OCI-LY1 (cell line): ENCODE results near the gene HTR5A.

ENCODE experiments used
- H2AFZ ChIP-seq: fragments of 200-600 bp; sonication (generic), shearing (Covaris generic); 2 replicates; pipeline ENCODE4 v1.6.0; 2014; ENCODE audit warnings: antibody characterized with exemption, mild to moderate bottlenecking, low read length
- H3F3A ChIP-seq: fragments of 200-600 bp; sonication (generic), shearing (Covaris generic); 2 replicates; pipeline ENCODE4 v1.6.0; 2014; ENCODE audit warnings: mild to moderate bottlenecking, antibody characterized with exemption, low read length, moderate library complexity; ENCODE audit not compliant: insufficient read depth
- H3K27ac ChIP-seq: fragments of 200-600 bp; sonication (generic); 2 replicates; pipeline ENCODE4 v1.5.1; 2014; ENCODE audit warnings: low read length, mixed run types, mild to moderate bottlenecking, low read depth; ENCODE audit not compliant: poor library complexity, severe bottlenecking
- H3K27me3 ChIP-seq: fragments of 200-600 bp; sonication (generic); 2 replicates; pipeline ENCODE4 v1.6.0; 2014; ENCODE audit warnings: antibody characterized with exemption, mild to moderate bottlenecking, low read length, moderate library complexity; ENCODE audit not compliant: insufficient read depth
- H3K36me3 ChIP-seq: fragments of 200-600 bp; sonication (generic); 2 replicates; pipeline ENCODE4 v1.6.1; 2014; ENCODE audit warnings: mild to moderate bottlenecking, antibody characterized with exemption, low read length, moderate library complexity, mixed read lengths; ENCODE audit not compliant: insufficient read depth
- H3K4me1 ChIP-seq: fragments of 200-600 bp; sonication (generic); 2 replicates; pipeline ENCODE4 v1.5.1; 2014; ENCODE audit warnings: mild to moderate bottlenecking, low read length, moderate library complexity; ENCODE audit not compliant: insufficient read depth, severe bottlenecking
- H3K4me2 ChIP-seq: fragments of 200-600 bp; sonication (generic), shearing (Covaris generic); 2 replicates; pipeline ENCODE4 v1.6.1; 2014; ENCODE audit warnings: low read length
- H3K4me3 ChIP-seq: fragments of 200-600 bp; sonication (generic); 2 replicates; pipeline ENCODE4 v1.5.1; 2014; ENCODE audit warnings: low read length, low read depth, mild to moderate bottlenecking, mixed read lengths; ENCODE audit not compliant: poor library complexity, severe bottlenecking
- H3K79me2 ChIP-seq: fragments of 200-600 bp; shearing (Covaris generic); 2 replicates; pipeline ENCODE4 v1.6.1; 2016; ENCODE audit warnings: mixed run types, low read length, mixed read lengths; ENCODE audit not compliant: insufficient read depth
- H3K9ac ChIP-seq: fragments of 200-600 bp; sonication (generic), shearing (Covaris generic); 2 replicates; pipeline ENCODE4 v1.6.1; 2014; ENCODE audit warnings: mild to moderate bottlenecking, low read length, mixed read lengths
- H3K9me2 ChIP-seq: fragments of 200-600 bp; sonication (generic), shearing (Covaris generic); 2 replicates; pipeline ENCODE4 v1.6.1; 2014; ENCODE audit warnings: low read depth, mild to moderate bottlenecking, low read length, mixed read lengths
- H3K9me3 ChIP-seq: fragments of 200-600 bp; shearing (Covaris generic); 2 replicates; pipeline ENCODE4 v1.6.1; 2014; ENCODE audit warnings: low read length, mixed read lengths
- H4K20me1 ChIP-seq: fragments of 200-600 bp; sonication (generic), shearing (Covaris generic); 2 replicates; pipeline ENCODE4 v1.6.0; 2016; ENCODE audit warnings: mild to moderate bottlenecking, low read length; ENCODE audit not compliant: insufficient read depth
- EZH2 ChIP-seq: fragments of 200-600 bp; sonication (generic), shearing (Covaris generic); IDR thresholded peaks from 2 replicates; pipeline ENCODE4 v1.8.0; 2017; ENCODE audit warnings: borderline replicate concordance, mixed run types, mild to moderate bottlenecking, antibody characterized with exemption, low read length, moderate library complexity, mixed read lengths
- TF ChIP-seq, protein P1 (sequence below): fragments of 200-600 bp; sonication (generic), shearing (Covaris generic); IDR thresholded peaks from 2 replicates; pipeline ENCODE4 v1.5.1; 2017; ENCODE audit warnings: mild to moderate bottlenecking, antibody characterized with exemption, low read length, moderate library complexity, mixed read lengths

The HTR5A gene

DNA sequence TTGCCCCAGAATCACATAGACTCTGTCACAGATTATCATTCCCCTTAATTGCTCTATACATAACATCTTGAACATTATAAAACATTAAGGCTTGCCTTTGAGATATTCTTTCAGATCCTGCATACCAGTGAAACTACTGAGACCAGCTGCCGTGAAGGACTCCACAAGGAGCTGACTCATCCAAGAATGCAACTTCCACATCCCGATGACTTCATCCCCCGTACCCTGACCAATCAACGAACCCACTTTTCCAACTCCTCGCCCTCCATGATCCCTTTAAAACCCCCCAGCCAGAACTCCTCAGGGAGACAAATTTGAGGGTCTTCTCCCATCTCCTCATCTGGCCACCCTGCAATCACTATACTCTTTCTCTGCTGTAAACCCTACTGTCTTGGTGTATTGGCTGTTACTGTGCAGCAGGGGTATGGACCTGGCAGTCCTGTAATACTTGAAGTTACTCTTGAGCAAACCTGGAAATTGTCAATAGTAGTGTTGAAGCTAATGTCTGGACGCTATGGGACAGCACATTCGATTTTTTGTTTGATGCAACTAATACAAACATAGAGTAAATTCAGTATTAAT, 49.8 kb downstream of the HTR5A start:
- no peaks in the 10 kb centered on the region for H3K36me3 ChIP-seq
- no peaks in the 10 kb centered on the region for H3K4me1 ChIP-seq
- H3K9me3 ChIP-seq, result 0 out of 2 replicates have a peak, but pooled peaks cover 6% of the 10 kb centered on the region
- H3K27me3 ChIP-seq, result peaks cover 7% of the 10 kb centered on the region
- no peaks in the 10 kb centered on the region for H3K79me2 ChIP-seq
- no peaks in the 10 kb centered on the region for H4K20me1 ChIP-seq
- TF ChIP-seq, protein P1, sequence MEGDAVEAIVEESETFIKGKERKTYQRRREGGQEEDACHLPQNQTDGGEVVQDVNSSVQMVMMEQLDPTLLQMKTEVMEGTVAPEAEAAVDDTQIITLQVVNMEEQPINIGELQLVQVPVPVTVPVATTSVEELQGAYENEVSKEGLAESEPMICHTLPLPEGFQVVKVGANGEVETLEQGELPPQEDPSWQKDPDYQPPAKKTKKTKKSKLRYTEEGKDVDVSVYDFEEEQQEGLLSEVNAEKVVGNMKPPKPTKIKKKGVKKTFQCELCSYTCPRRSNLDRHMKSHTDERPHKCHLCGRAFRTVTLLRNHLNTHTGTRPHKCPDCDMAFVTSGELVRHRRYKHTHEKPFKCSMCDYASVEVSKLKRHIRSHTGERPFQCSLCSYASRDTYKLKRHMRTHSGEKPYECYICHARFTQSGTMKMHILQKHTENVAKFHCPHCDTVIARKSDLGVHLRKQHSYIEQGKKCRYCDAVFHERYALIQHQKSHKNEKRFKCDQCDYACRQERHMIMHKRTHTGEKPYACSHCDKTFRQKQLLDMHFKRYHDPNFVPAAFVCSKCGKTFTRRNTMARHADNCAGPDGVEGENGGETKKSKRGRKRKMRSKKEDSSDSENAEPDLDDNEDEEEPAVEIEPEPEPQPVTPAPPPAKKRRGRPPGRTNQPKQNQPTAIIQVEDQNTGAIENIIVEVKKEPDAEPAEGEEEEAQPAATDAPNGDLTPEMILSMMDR, result no peak
- TF ChIP-seq EZH2, result no peak
- H3K9me2 ChIP-seq, result no peaks in the 10 kb centered on the region
- H3F3A ChIP-seq, result no peaks in the 10 kb centered on the region
- H3K9ac ChIP-seq, result no peak overlapping the region
- H3K4me3 ChIP-seq, result no peak overlapping the region
- H3K27ac ChIP-seq, result no peak overlapping the region
- H2AFZ ChIP-seq, result no peak overlapping the region
- no peak overlapping the region for H3K4me2 ChIP-seq

DNA sequence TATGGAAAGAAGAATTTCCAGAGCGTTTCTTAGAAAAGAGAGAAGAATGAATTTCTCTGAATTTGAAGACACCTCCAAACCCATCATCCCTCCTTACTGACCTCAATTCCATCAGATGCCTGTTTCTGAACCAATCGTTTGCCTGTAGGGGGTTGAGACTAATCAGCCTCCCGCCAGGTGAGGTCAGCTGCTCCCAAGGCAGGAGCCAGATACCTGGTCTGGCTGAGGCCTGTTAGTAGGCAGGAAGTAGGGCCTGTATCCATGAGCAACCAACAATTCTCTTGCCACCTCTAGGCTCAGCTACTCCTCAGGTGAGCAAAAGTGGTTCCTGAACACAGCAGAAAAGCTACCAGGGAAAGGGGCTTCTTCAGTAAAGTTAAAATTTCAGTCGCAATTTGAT, 50.3 kb downstream of the HTR5A start:
- no peaks in the 10 kb centered on the region for H3K36me3 ChIP-seq
- no peak overlapping the region for H3K9ac ChIP-seq

DNA sequence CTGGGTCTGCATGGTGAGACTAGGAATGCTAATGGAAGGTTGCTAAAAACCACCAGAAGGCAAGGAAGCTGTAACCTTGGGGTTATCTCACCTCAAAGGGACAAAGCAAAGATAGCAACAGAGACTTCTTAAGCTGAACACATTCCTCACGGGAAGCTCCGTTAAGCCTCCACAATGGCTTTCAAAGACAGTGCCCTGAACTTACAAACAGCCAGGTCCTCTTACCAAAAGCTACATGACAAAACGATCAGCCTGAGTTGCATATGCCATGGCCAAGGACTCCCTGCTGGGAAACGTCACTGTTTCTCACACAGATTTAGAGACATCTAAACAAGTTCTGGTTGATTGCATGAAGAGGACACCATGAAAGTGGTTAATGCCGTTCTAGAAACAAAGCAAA, 52.7 kb downstream of the HTR5A start:
- H4K20me1 ChIP-seq, result no peaks in the 10 kb centered on the region
- no peaks in the 10 kb centered on the region for H3K9me2 ChIP-seq
- no peaks in the 10 kb centered on the region for H3K79me2 ChIP-seq
- no peak overlapping the region for H2AFZ ChIP-seq
- no peak overlapping the region for H3K27ac ChIP-seq
- TF ChIP-seq, protein P1, result no peak
- TF ChIP-seq EZH2, result no peak
- H3K4me1 ChIP-seq, result no peaks in the 10 kb centered on the region
- no peaks in the 10 kb centered on the region for H3K36me3 ChIP-seq
- no peak overlapping the region for H3K9ac ChIP-seq
- no peaks in the 10 kb centered on the region for H3F3A ChIP-seq
- no peak overlapping the region for H3K4me3 ChIP-seq
- H3K27me3 ChIP-seq, result peaks cover 4% of the 10 kb centered on the region
- H3K9me3 ChIP-seq, result 0 out of 2 replicates have a peak, but pooled peaks cover 6% of the 10 kb centered on the region
- no peak overlapping the region for H3K4me2 ChIP-seq

More for the DNA sequence above, 50.3 kb downstream of the HTR5A start:
- Histone ChIP-seq H3K27me3 (peaks cover 7% of the 10 kb centered on the region), H3K4me2 (no peak overlapping the region), H3K4me1 (no peaks in the 10 kb centered on the region), H3F3A (no peaks in the 10 kb centered on the region), H2AFZ (no peak overlapping the region), H3K27ac (no peak overlapping the region), H3K9me2 (no peaks in the 10 kb centered on the region), H3K79me2 (no peaks in the 10 kb centered on the region), H3K4me3 (no peak overlapping the region), H4K20me1 (no peaks in the 10 kb centered on the region), H3K9me3 (0 out of 2 replicates have a peak, but pooled peaks cover 6% of the 10 kb centered on the region)
- TF ChIP-seq, protein P1, result no peak
- no peak for TF ChIP-seq EZH2
